A549 (cell line): Measurements from ENCODE around the gene ENTHD1. TPM values are rescaled to one million over a fixed set of nuclear protein-coding genes. Genes with fewer than 3 reads are reported as not detected.

Source experiments
- ATAC-seq, 2 experiments: fragments of 200-7000 bp in 1 of 2; fragments of >200 bp in 1 of 2; cut with Nextera tagmentation in 1 of 2; cut with Tn5 transposase in 1 of 2; 3 replicates each; pipeline versions ENCODE4 v1.8.0 to v1.9.1; 2018 to 2020; ENCODE audit warnings: mild to moderate bottlenecking in 1 of 2, moderate library complexity in 1 of 2
- CTCF ChIA-PET: fragments of 300-600 bp; sonication (Branson Sonifier 250); formaldehyde crosslinking; extraction: SDS; loops from one replicate; lab custom pipeline; 2021; ENCODE audit warnings: antibody characterized with exemption, inconsistent platforms; lab: Yijun Ruan, JAX
- POLR2A ChIA-PET: fragments of 350-600 bp; formaldehyde crosslinking; extraction: SDS; loops from one replicate; lab custom pipeline; 2021; ENCODE audit warnings: antibody characterized with exemption, inconsistent platforms; lab: Yijun Ruan, JAX
- DNase-seq, 2 experiments: peaks; one replicate each; pipeline versions ENCODE4 v3.0.0 to v3.0.0-alpha.2; 2011 to 2016; ENCODE audit warnings: low read depth in 1 of 2, low spot score in 1 of 2
- FAIRE-seq: peaks from 2 replicates; lab custom pipeline; 2011; peaks lifted over from hg19 to GRCh38; lab: Jason Lieb, UNC
- H3K27ac ChIP-seq, 2 experiments: fragments of >200 bp; sonication (Bioruptor Twin); formaldehyde crosslinking; 3 replicates each; pipeline ENCODE4 v1.5.1; 2016 to 2017
- H3K4me1 ChIP-seq: fragments of >200 bp; sonication (Bioruptor Twin); formaldehyde crosslinking; 3 replicates; pipeline ENCODE4 v1.6.1; 2016
- H3K4me2 ChIP-seq: fragments of >200 bp; sonication (Bioruptor Twin); formaldehyde crosslinking; 3 replicates; pipeline ENCODE4 v1.6.1; 2016
- H3K4me3 ChIP-seq: fragments of >200 bp; sonication (Bioruptor Twin); formaldehyde crosslinking; 3 replicates; pipeline ENCODE4 v1.5.1; 2016
- H3K9me3 ChIP-seq: fragments of >200 bp; sonication (Bioruptor Twin); formaldehyde crosslinking; 3 replicates; pipeline ENCODE4 v1.6.1; 2016
- CHD2 ChIP-seq: fragments of 150-350 bp; IDR thresholded peaks from 2 replicates; pipeline ENCODE4 v1.6.1; 2014; ENCODE audit warnings: low read length; ENCODE audit not compliant: partially characterized antibody
- CHD4 ChIP-seq: fragments of 200-600 bp; sonication (generic); IDR thresholded peaks from 2 replicates; pipeline ENCODE4 v1.6.1; 2016; ENCODE audit warnings: antibody characterized with exemption, mild to moderate bottlenecking, borderline replicate concordance
- EHF ChIP-seq: fragments of 250-450 bp; sonication (Bioruptor Pico); IDR thresholded peaks from 2 replicates; pipeline ENCODE4 v1.5.0; 2020; ENCODE audit warnings: mild to moderate bottlenecking
- EHMT2 ChIP-seq: fragments of 200-600 bp; sonication (generic); IDR thresholded peaks from 2 replicates; pipeline ENCODE4 v1.6.1; 2016; ENCODE audit warnings: antibody characterized with exemption, low read depth, mild to moderate bottlenecking, moderate library complexity
- FOSB ChIP-seq: fragments of 250-450 bp; sonication (Bioruptor Pico); IDR thresholded peaks from 2 replicates; pipeline ENCODE4 v1.5.0; 2020; ENCODE audit warnings: mild to moderate bottlenecking, moderate library complexity
- FOSL2 ChIP-seq, 2 experiments: fragments of 450-650 bp in 1 of 2; fragments of >200 bp in 1 of 2; sonication (Bioruptor Twin) in 1 of 2; formaldehyde crosslinking; IDR thresholded peaks; 2 replicates each; pipeline versions ENCODE4 v1.5.0 to v1.6.1; 2016 to 2020; ENCODE audit warnings: mild to moderate bottlenecking in 1 of 2, moderate library complexity in 1 of 2
- FOXS1 ChIP-seq: fragments of 250-450 bp; sonication (Bioruptor Pico); IDR thresholded peaks from 2 replicates; pipeline ENCODE4 v1.5.0; 2020; ENCODE audit warnings: mild to moderate bottlenecking, moderate library complexity
- GATA3 ChIP-seq: IDR thresholded peaks from 2 replicates; pipeline ENCODE4 v1.6.1; 2012; ENCODE audit warnings: borderline replicate concordance
- HDAC2 ChIP-seq: fragments of 200-600 bp; sonication (generic); IDR thresholded peaks from 2 replicates; pipeline ENCODE4 v1.6.1; 2016
- HOXB13 ChIP-seq: fragments of 250-450 bp; sonication (Bioruptor Pico); IDR thresholded peaks from 2 replicates; pipeline ENCODE4 v1.5.0; 2020; ENCODE audit warnings: low read depth, mild to moderate bottlenecking, moderate library complexity
- JUN ChIP-seq, 2 experiments: fragments of >200 bp; sonication (Bioruptor Twin); formaldehyde crosslinking; IDR thresholded peaks; 2 replicates in 1 of 2; 3 replicates in 1 of 2; pipeline ENCODE4 v1.6.1; 2016 to 2017
- KDM1A ChIP-seq: fragments of 200-600 bp; sonication (generic); IDR thresholded peaks from 2 replicates; pipeline ENCODE4 v1.6.1; 2016; ENCODE audit warnings: low read depth, mild to moderate bottlenecking
- MAFK ChIP-seq: fragments of 450-650 bp; IDR thresholded peaks from 2 replicates; pipeline ENCODE4 v1.6.1; 2014; ENCODE audit not compliant: partially characterized antibody
- MAZ ChIP-seq: fragments of 150-350 bp; IDR thresholded peaks from 2 replicates; pipeline ENCODE4 v1.6.1; 2014; ENCODE audit warnings: antibody characterized with exemption, low read depth, low read length, borderline replicate concordance
- RARB ChIP-seq: fragments of 250-450 bp; sonication (Bioruptor Pico); IDR thresholded peaks from 2 replicates; pipeline ENCODE4 v1.8.0; 2021; ENCODE audit warnings: mild to moderate bottlenecking, moderate library complexity
- SMC3 ChIP-seq: fragments of >200 bp; sonication (Bioruptor Twin); formaldehyde crosslinking; IDR thresholded peaks from 3 replicates; pipeline ENCODE4 v1.6.1; 2018; ENCODE audit warnings: inconsistent platforms
- TP53 ChIP-seq: fragments of 250-450 bp; sonication (Bioruptor Pico); IDR thresholded peaks from 2 replicates; pipeline ENCODE4 v1.5.0; 2021; ENCODE audit warnings: mild to moderate bottlenecking, moderate library complexity
- ZC3H11A ChIP-seq: fragments of 450-650 bp; IDR thresholded peaks from 2 replicates; pipeline ENCODE4 v1.6.1; 2014; ENCODE audit warnings: antibody characterized with exemption, mild to moderate bottlenecking
- WGBS: methylation state at CpG from one replicate; pipeline ENCODE4 v1.1.6; 2017; ENCODE audit errors: missing lambda C conversion rate; 5-methylcytosine and 5-hydroxymethylcytosine counted together
- polyA plus RNA-seq, 4 experiments: library from polyadenylated mRNA; depleted of rRNA in 3 of 4; stranded (reverse); fragments of >200 nt; fragmentation: RNase III in 1 of 4; extraction: RNeasy Plus Mini Kit Qiagen cat#74134 plus additional on column Dnase treatment in 1 of 4; gene quantifications; 2 replicates in 3 of 4; 3 replicates in 1 of 4; pipeline ENCODE4 v1.2.3, GENCODE V29; 2011 to 2017
- TF ChIP-seq, protein P1 (sequence below): fragments of 150-350 bp; IDR thresholded peaks from 2 replicates; pipeline ENCODE4 v1.6.1; 2014; ENCODE audit warnings: low read depth, mild to moderate bottlenecking, low read length

ENTHD1 gene
- polyA plus RNA-seq, 2 of the 4 experiments (the other 2 are of a cell fraction), result not detected

DNA sequence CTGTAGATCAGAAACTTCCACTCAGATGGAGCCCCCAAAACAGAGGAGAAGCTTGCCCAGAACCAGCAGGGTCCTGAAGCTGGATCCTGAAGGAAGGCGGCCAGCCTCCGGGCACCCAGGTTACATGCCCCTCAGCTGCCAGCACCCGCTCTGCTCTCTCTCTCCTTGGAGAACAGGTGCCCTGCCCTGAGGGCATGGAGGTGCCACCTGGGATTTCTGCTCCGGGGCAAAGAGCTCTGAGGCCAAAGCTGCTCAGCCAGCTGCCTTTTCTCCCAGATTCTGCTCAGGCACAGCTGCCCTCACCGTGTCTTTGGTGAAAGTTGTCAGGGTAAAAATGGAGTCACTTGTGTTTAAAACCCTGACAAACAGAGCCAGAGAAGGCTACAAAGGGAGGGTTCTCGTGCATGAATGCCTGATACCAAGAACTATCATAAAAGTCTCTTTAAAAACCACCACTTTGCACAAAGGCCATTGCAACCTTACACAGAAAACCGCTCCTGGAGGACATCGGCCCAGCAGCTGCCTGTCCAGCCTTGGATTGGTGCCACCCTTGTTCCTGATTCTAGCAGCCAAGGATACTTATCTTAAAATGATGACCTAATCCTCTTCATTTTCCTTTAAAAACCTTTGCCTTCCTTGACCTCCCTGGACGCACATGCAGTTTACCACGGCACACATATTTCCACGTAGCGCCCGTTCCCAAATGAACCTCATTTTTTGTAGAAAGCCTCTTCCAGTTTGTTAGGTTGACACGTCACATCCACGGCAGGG lies 183.0 kb downstream of the ENTHD1 start:
- no peak overlapping the region for H3K4me3 ChIP-seq
- ATAC-seq, result no peak
- H3K9me3 ChIP-seq, result no peaks in the 10 kb centered on the region
- no peak overlapping the region for H3K27ac ChIP-seq
- ChIA-PET CTCF (interaction anchor here (0.6 to 1.3 kb wide), 2 partner anchors 21 to 255 kb away, joined by 3 to 5 read pairs; no protein-coding TSS in a partner anchor), POLR2A (no interaction called here)
- no peak for TF ChIP-seq MAFK
- TF ChIP-seq JUN (IDR thresholded peaks at IDR 0.05), result no peak
- TF ChIP-seq HOXB13 (CRISPR knock-in tag), result no peak
- no peak for TF ChIP-seq FOSL2 (IDR thresholded peaks at IDR 0.05)
- no peak for TF ChIP-seq FOSL2 (CRISPR knock-in tag; IDR thresholded peaks at IDR 0.05)
- no peak for TF ChIP-seq CHD4
- no peak for TF ChIP-seq SMC3
- TF ChIP-seq, protein P1, sequence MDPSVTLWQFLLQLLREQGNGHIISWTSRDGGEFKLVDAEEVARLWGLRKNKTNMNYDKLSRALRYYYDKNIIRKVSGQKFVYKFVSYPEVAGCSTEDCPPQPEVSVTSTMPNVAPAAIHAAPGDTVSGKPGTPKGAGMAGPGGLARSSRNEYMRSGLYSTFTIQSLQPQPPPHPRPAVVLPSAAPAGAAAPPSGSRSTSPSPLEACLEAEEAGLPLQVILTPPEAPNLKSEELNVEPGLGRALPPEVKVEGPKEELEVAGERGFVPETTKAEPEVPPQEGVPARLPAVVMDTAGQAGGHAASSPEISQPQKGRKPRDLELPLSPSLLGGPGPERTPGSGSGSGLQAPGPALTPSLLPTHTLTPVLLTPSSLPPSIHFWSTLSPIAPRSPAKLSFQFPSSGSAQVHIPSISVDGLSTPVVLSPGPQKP, result no peak
- no peak for TF ChIP-seq KDM1A
- TF ChIP-seq ZC3H11A, result no peak
- H3K4me1 ChIP-seq, result no peaks in the 10 kb centered on the region
- WGBS, result 48% methylated on average over 14 of the region's 15 CpGs
- FAIRE-seq, result no peak
- no peak for DNase-seq
- no peak overlapping the region for H3K4me2 ChIP-seq

DNA sequence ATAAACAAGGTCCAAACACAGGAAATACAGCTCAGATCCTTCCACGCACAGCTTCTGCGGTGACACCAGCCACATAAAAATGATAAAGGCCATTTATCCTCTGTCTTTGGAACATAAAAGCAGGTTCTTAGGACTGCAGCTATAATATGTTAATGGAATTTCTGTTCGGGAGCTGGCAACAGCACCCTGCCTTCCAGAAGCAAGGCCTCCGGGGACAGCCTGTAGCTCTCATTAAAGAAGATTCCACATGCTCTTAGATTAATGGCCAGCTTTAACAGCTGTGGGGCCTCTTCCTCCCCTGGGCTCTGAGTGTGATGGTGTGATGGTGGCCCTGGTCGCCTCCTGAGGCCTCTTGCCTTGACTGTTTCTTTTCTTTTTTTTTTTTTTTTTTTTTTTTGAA lies 185.7 kb downstream of the ENTHD1 start:
- Histone ChIP-seq H3K9me3 (no peaks in the 10 kb centered on the region), H3K4me3 (no peak overlapping the region), H3K4me2 (no peak overlapping the region), H3K4me1 (no peaks in the 10 kb centered on the region), H3K27ac (no peak overlapping the region)
- DNase-seq, result no peak
- TF ChIP-seq RARB (CRISPR knock-in tag) (no peak), EHF (CRISPR knock-in tag) (no peak), TP53 (CRISPR knock-in tag) (no peak), GATA3 (no peak), FOSB (CRISPR knock-in tag) (no peak), FOXS1 (CRISPR knock-in tag) (no peak), MAZ (no peak)
- no peak for FAIRE-seq
- POLR2A ChIA-PET, result no interaction called here
- 78% methylated on average over 5 of the region's 5 CpGs for WGBS
- CTCF ChIA-PET, result no interaction called here
- ATAC-seq, result no peak

DNA sequence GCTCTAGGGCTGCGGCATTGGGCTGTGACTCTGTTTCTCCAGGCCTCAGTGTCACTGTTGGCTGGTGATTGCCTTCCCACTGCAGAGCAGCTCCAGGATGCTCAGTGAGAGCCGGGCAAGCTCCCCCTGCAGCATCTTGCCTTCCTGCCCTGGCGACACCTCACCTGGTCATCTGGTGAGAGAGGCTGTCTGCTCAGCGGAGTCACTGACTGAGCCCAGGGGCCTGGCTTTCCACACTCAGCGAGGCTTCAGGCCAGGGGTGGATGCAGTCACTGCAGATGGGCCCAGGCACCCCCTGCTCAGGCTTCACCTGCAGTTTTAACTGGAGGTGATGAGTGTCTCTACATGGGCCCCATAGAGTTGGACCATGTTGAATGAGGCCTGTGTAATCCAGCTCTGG lies 186.2 kb downstream of the ENTHD1 start:
- no peak for FAIRE-seq
- Histone ChIP-seq H3K9me3 (no peaks in the 10 kb centered on the region), H3K4me2 (no peak overlapping the region), H3K4me3 (no peak overlapping the region)
- POLR2A ChIA-PET, result no interaction called here
- CTCF ChIA-PET, result no interaction called here
- no peak for DNase-seq
- WGBS, result 80% methylated on average over 1 of the region's 5 CpGs
- no peak for TF ChIP-seq HDAC2
- TF ChIP-seq, all 56 proteins: peak for 0
- Histone ChIP-seq H3K27ac (no peak overlapping the region), H3K4me1 (no peaks in the 10 kb centered on the region)
- ATAC-seq, result no peak

DNA sequence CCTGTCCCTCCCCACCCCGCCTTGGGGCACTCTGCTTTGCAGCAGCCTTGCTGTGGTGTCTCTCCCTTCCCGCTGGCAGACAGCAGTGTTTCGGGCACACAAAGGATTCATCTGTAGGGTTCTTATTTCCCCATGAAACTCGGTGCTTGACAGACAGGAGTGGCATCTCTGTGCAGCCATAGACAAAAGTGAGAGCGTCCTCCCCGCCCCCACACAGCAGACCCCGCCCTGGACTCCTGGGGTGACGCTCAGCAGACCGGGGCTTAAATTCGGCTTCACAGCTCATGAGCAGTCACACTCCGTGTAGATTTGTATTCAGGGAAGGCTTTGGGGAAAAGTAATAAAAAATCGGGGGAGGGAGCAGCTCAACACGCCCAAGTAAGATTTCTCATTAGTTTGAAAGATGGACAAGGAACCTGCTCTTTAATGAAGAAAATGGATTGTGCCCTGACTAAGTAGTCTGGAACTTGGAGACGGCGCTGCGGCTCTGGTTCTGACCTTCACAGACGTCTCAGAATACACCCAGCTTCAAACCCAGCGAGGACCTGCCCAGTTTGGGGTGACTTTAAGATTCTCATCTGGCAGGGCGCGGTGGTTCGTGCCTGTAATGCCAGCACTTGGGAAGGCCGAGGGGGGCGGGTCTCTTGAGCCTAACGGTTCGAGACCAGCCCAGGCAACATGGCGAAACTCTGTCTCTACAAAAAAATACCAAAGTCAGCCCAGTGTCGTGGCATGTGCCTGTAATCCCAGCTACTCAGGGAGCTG lies 187.0 kb downstream of the ENTHD1 start:
- ATAC-seq, result no peak
- no peak for TF ChIP-seq CHD2
- TF ChIP-seq EHMT2, result no peak
- TF ChIP-seq EHF (CRISPR knock-in tag), result no peak
- Histone ChIP-seq H3K4me1 (no peaks in the 10 kb centered on the region), H3K4me2 (no peak overlapping the region), H3K27ac (no peak overlapping the region), H3K4me3 (no peak overlapping the region), H3K9me3 (no peaks in the 10 kb centered on the region)
- WGBS, result 69% methylated on average over 14 of the region's 27 CpGs
- DNase-seq, result no peak
- ChIA-PET POLR2A (no interaction called here), CTCF (no interaction called here)
- no peak for FAIRE-seq
